DOHH2 (cell line): ENCODE results near the gene ACTG1.
A peak's percentile ranks its signal among the peaks of the same experiment; 100 is the strongest.

Experiments
- H3F3A ChIP-seq: fragments of 200-600 bp; sonication (generic), shearing (Covaris generic); 2 replicates; pipeline ENCODE4 v1.6.0; 2016; ENCODE audit warnings: antibody characterized with exemption, mild to moderate bottlenecking; ENCODE audit not compliant: control insufficient read depth, insufficient read depth
- H3K27ac ChIP-seq: fragments of 200-600 bp; sonication (generic); 2 replicates; pipeline ENCODE4 v1.5.1; 2014; ENCODE audit warnings: low read depth, mild to moderate bottlenecking, low read length, moderate library complexity
- H3K27me3 ChIP-seq: fragments of 200-600 bp; sonication (generic); 2 replicates; pipeline ENCODE4 v1.6.1; 2014; ENCODE audit warnings: mild to moderate bottlenecking, low read length, mixed read lengths; ENCODE audit not compliant: control insufficient read depth
- H3K36me3 ChIP-seq: fragments of 200-600 bp; sonication (generic); 2 replicates; pipeline ENCODE4 v1.6.1; 2014; ENCODE audit warnings: mild to moderate bottlenecking, low read length, moderate library complexity, mixed read lengths; ENCODE audit not compliant: control insufficient read depth
- H3K4me1 ChIP-seq: fragments of 200-600 bp; sonication (generic); 2 replicates; pipeline ENCODE4 v1.6.1; 2014; ENCODE audit warnings: mild to moderate bottlenecking, low read length, mixed read lengths; ENCODE audit not compliant: control insufficient read depth
- H3K4me2 ChIP-seq: fragments of 200-600 bp; sonication (generic); 2 replicates; pipeline ENCODE4 v1.6.0; 2014; ENCODE audit warnings: mild to moderate bottlenecking, low read length, moderate library complexity
- H3K4me3 ChIP-seq: fragments of 200-600 bp; sonication (generic); 2 replicates; pipeline ENCODE4 v1.5.1; 2014; ENCODE audit warnings: mild to moderate bottlenecking, low read length, mixed read lengths
- H3K79me2 ChIP-seq: fragments of 200-600 bp; sonication (generic); 2 replicates; pipeline ENCODE4 v1.6.1; 2014; ENCODE audit warnings: mild to moderate bottlenecking, low read length, mixed read lengths; ENCODE audit not compliant: control insufficient read depth
- H3K9me2 ChIP-seq: fragments of 200-600 bp; sonication (generic); replicated peaks from 2 replicates; pipeline ENCODE4 v1.6.1; 2014; ENCODE audit warnings: mild to moderate bottlenecking, low read length, mixed read lengths; ENCODE audit not compliant: control insufficient read depth
- H3K9me3 ChIP-seq: fragments of 200-600 bp; sonication (generic); 2 replicates; pipeline ENCODE4 v1.6.1; 2014; ENCODE audit warnings: antibody characterized with exemption, low read length, mixed read lengths; ENCODE audit not compliant: control insufficient read depth, insufficient read depth
- H4K20me1 ChIP-seq: fragments of 200-600 bp; sonication (generic); 2 replicates; pipeline ENCODE4 v1.6.0; 2014; ENCODE audit warnings: low read depth, mild to moderate bottlenecking, antibody characterized with exemption, low read length, moderate library complexity; ENCODE audit not compliant: control insufficient read depth, insufficient read depth
- CTCF ChIP-seq: fragments of 200-600 bp; sonication (generic); IDR thresholded peaks from one replicate; pipeline ENCODE4 v1.5.1; 2014; ENCODE audit warnings: antibody characterized with exemption, mild to moderate bottlenecking, low read depth, low read length; ENCODE audit not compliant: poor library complexity, severe bottlenecking
- EZH2phosphoT487 ChIP-seq: fragments of 200-600 bp; sonication (generic); IDR thresholded peaks from 2 replicates; pipeline ENCODE4 v1.6.1; 2017; ENCODE audit warnings: borderline replicate concordance, mild to moderate bottlenecking, antibody characterized with exemption, low read length, moderate library complexity, mixed read lengths

The ACTG1 gene

GRCh38 chr17:81552244-81553017 lies 39.8 kb upstream of the ACTG1 start, which contains the start of gene FAAP100:
FAAP100 (minus strand) TSS chr17:81552353; CDS start chr17:81552330, 23 bp downstream.
- Histone ChIP-seq H3K36me3 (peaks cover 43% of the 10 kb centered on the region), H3K4me2 (peak within 1 kb of the TSS; percentile 99), H3K4me3 (peak within 1 kb of the TSS; percentile 93), H3K27me3 (no peaks in the 10 kb centered on the region), H3K4me1 (peaks cover 29% of the 10 kb centered on the region), H4K20me1 (0 out of 2 replicates have a peak, but pooled peaks cover 5% of the 10 kb centered on the region), H3K79me2 (peaks cover 32% of the 10 kb centered on the region), H3K9me2 (no peaks in the 10 kb centered on the region), H3K9me3 (no peaks in the 10 kb centered on the region), H3K27ac (peak within 1 kb of the TSS; percentile 73), H3F3A (peaks cover 7% of the 10 kb centered on the region)
- no peak for TF ChIP-seq CTCF
- TF ChIP-seq EZH2phosphoT487, result no peak

GRCh38 chr17:81551458-81552243 lies 39.1 kb upstream of the ACTG1 start:
- Histone ChIP-seq H4K20me1 (0 out of 2 replicates have a peak, but pooled peaks cover 5% of the 10 kb centered on the region), H3K79me2 (peaks cover 32% of the 10 kb centered on the region), H3K4me1 (peaks cover 29% of the 10 kb centered on the region), H3K4me2 (peak overlapping the region; percentile 99), H3K36me3 (peaks cover 43% of the 10 kb centered on the region), H3K27me3 (no peaks in the 10 kb centered on the region), H3K9me2 (no peaks in the 10 kb centered on the region), H3K9me3 (no peaks in the 10 kb centered on the region), H3K4me3 (peak overlapping the region; percentile 93), H3F3A (peaks cover 7% of the 10 kb centered on the region), H3K27ac (peak overlapping the region; percentile 73)
- TF ChIP-seq EZH2phosphoT487, result no peak
- TF ChIP-seq CTCF, result no peak

- Histone ChIP-seq H3F3A (peaks cover 7% of the 10 kb centered on the region), H3K4me1 (peaks cover 29% of the 10 kb centered on the region), H3K4me2 (peak overlapping the region; percentile 99), H3K79me2 (peaks cover 32% of the 10 kb centered on the region), H3K9me3 (no peaks in the 10 kb centered on the region), H3K4me3 (peak overlapping the region; percentile 93), H4K20me1 (0 out of 2 replicates have a peak, but pooled peaks cover 5% of the 10 kb centered on the region), H3K27ac (no peak overlapping the region), H3K27me3 (no peaks in the 10 kb centered on the region), H3K36me3 (peaks cover 47% of the 10 kb centered on the region), H3K9me2 (no peaks in the 10 kb centered on the region)
- TF ChIP-seq EZH2phosphoT487 (no peak), CTCF (no peak)
Measured at GRCh38 chr17:81550830-81551457, 38.3 kb upstream of the ACTG1 start.
